ENCODE data around the gene SAP25. TPM values are rescaled to one million over a fixed set of nuclear protein-coding genes. Genes with fewer than 3 reads are reported as not detected.

The SAP25 gene
- polyA plus RNA-seq, 1 donor (not counting 4 experiments of a cell fraction or from before 2014, with no cell fraction given), result 0.16 TPM

DNA sequence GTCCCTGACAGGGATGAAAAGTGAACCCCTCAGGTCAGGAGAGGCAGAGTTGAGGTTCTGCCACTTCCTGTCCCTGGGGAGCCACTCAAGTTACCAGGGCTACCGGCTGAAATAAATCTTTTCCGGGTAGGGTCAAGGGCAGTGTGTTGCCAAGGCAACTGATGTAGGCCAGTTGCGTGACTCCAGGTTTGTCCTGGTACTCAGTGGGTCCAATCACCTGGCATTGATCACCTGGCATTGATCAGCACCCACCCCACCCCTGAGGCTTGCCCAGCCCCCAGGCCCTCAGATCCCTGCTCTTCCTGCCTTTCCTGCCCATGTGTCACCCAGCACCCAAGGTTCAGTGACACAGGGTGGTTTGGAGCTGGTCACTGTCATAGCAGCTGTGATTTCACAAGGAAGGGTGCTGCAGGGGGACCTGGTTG, 5.9 kb downstream of the SAP25 start:
- H2AFZ ChIP-seq (ENCODE audit: control insufficient read depth, low read length), result no peak overlapping the region
- H3K9me3 ChIP-seq (ENCODE audit: control insufficient read depth, low read depth, low read length), result no peaks in the 10 kb centered on the region
- no peak for FAIRE-seq

DNA sequence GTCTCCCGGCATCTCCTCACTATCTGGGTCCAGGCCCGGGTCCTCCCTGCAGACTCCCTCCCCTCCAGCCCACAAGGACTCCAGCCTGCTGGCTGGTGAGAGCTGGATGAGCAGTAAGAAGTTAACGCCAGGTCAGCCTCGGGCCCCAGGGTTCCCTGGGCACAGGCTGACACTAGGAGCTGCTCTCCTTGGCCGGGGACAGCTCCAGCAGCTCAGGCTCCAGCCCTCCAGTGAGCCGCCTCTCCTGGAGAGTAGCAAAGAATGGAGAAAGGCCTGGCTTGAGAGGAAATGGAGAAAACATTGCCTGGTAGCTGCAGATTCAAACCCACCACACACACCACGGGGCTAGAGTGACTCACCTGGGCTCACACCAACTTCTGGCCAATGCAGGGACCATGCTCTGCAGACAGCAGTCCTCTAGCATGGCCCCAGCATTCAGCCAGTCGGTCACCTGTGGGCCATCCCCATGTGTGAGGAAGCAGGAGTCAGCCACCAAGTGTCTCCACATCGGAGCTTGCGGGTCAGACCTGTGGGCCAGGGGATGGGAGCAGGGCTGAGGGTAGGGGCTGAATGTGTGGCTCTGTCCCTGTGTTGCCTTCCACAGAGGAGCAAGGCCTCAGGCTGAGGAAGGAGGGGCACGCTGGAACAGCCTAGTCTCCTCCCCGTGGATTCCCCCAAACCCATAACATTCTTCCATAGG, 6.5 kb downstream of the SAP25 start:
- peaks cover 23% of the 10 kb centered on the region for H3K27me3 ChIP-seq (ENCODE audit: control insufficient read depth, extremely low read depth, insufficient read depth, low read length)
- no peak for DNase-seq (ENCODE audit: low read depth, low spot score)
- no peaks in the 10 kb centered on the region for H3K9me3 ChIP-seq (ENCODE audit: control insufficient read depth, low read depth, low read length)
- H4K20me1 ChIP-seq (ENCODE audit: control insufficient read depth, extremely low read depth, insufficient read depth, low read length), result no peaks in the 10 kb centered on the region
- no peak for FAIRE-seq
- TF ChIP-seq EZH2 (IDR thresholded peaks at IDR 0.05; ENCODE audit: low read length), result no peak
- TF ChIP-seq, protein P1, sequence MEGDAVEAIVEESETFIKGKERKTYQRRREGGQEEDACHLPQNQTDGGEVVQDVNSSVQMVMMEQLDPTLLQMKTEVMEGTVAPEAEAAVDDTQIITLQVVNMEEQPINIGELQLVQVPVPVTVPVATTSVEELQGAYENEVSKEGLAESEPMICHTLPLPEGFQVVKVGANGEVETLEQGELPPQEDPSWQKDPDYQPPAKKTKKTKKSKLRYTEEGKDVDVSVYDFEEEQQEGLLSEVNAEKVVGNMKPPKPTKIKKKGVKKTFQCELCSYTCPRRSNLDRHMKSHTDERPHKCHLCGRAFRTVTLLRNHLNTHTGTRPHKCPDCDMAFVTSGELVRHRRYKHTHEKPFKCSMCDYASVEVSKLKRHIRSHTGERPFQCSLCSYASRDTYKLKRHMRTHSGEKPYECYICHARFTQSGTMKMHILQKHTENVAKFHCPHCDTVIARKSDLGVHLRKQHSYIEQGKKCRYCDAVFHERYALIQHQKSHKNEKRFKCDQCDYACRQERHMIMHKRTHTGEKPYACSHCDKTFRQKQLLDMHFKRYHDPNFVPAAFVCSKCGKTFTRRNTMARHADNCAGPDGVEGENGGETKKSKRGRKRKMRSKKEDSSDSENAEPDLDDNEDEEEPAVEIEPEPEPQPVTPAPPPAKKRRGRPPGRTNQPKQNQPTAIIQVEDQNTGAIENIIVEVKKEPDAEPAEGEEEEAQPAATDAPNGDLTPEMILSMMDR (optimal IDR thresholded peaks at IDR 0.05 in 1 of 3, IDR thresholded peaks at IDR 0.05 in 1 of 3, conservative IDR thresholded peaks at IDR 0.05 in 1 of 3; ENCODE audit: extremely low read depth in 1 of 3, insufficient read depth in 2 of 3, low read length in 3 of 3), result no peak
- H3K9ac ChIP-seq (ENCODE audit: control insufficient read depth, extremely low read depth, insufficient read depth, low read length), result no peak overlapping the region
- H3K27ac ChIP-seq (ENCODE audit: control insufficient read depth, insufficient read depth, low read length), result no peak overlapping the region
- no peaks in the 10 kb centered on the region for H3K79me2 ChIP-seq (ENCODE audit: control insufficient read depth, insufficient read depth, low read length)
- no peak overlapping the region for H3K4me2 ChIP-seq (ENCODE audit: control insufficient read depth, extremely low read depth, insufficient read depth, low read depth, low read length)
- no peak overlapping the region for H2AFZ ChIP-seq (ENCODE audit: control insufficient read depth, low read length)
- no peaks in the 10 kb centered on the region for H3K36me3 ChIP-seq (ENCODE audit: control insufficient read depth in 2 of 2, extremely low read depth in 1 of 2, insufficient read depth in 2 of 2, low read length in 2 of 2)
- H3K4me3 ChIP-seq (ENCODE audit: control insufficient read depth in 2 of 3, extremely low read depth in 1 of 3, insufficient read depth in 2 of 3, low read depth in 1 of 3, low read length in 3 of 3), result no peak overlapping the region
- H3K9me1 ChIP-seq (ENCODE audit: control insufficient read depth, extremely low read depth, insufficient read depth, low read length), result no peaks in the 10 kb centered on the region
- dilution Hi-C loops (cut with MboI; ENCODE audit: extremely low pct_ligation_motif_present, low sequenced_read_pairs), result no loop called here
- H3K4me1 ChIP-seq (ENCODE audit: control insufficient read depth, extremely low read depth, insufficient read depth, low read length), result peaks cover 3% of the 10 kb centered on the region

More for the DNA sequence above, 5.9 kb downstream of the SAP25 start:
- H3K9ac ChIP-seq (ENCODE audit: control insufficient read depth, extremely low read depth, insufficient read depth, low read length), result no peak overlapping the region
- H4K20me1 ChIP-seq (ENCODE audit: control insufficient read depth, extremely low read depth, insufficient read depth, low read length), result no peaks in the 10 kb centered on the region
- no peak overlapping the region for H3K27ac ChIP-seq (ENCODE audit: control insufficient read depth, insufficient read depth, low read length)
- peaks cover 23% of the 10 kb centered on the region for H3K27me3 ChIP-seq (ENCODE audit: control insufficient read depth, extremely low read depth, insufficient read depth, low read length)
- H3K36me3 ChIP-seq (ENCODE audit: control insufficient read depth in 2 of 2, extremely low read depth in 1 of 2, insufficient read depth in 2 of 2, low read length in 2 of 2), result peaks cover 0 to 2% of the 10 kb centered on the region in 2 experiments
- no peaks in the 10 kb centered on the region for H3K79me2 ChIP-seq (ENCODE audit: control insufficient read depth, insufficient read depth, low read length)
- no peaks in the 10 kb centered on the region for H3K9me1 ChIP-seq (ENCODE audit: control insufficient read depth, extremely low read depth, insufficient read depth, low read length)
- TF ChIP-seq EZH2 (IDR thresholded peaks at IDR 0.05; ENCODE audit: low read length), result no peak
- TF ChIP-seq, protein P1 (optimal IDR thresholded peaks at IDR 0.05 in 1 of 3, IDR thresholded peaks at IDR 0.05 in 1 of 3, conservative IDR thresholded peaks at IDR 0.05 in 1 of 3; ENCODE audit: extremely low read depth in 1 of 3, insufficient read depth in 2 of 3, low read length in 3 of 3), result no peak
- peaks cover 3% of the 10 kb centered on the region for H3K4me1 ChIP-seq (ENCODE audit: control insufficient read depth, extremely low read depth, insufficient read depth, low read length)
- no peak overlapping the region for H3K4me3 ChIP-seq (ENCODE audit: control insufficient read depth in 2 of 3, extremely low read depth in 1 of 3, insufficient read depth in 2 of 3, low read depth in 1 of 3, low read length in 3 of 3)
- dilution Hi-C loops (cut with MboI; ENCODE audit: extremely low pct_ligation_motif_present, low sequenced_read_pairs), result no loop called here
- no peak overlapping the region for H3K4me2 ChIP-seq (ENCODE audit: control insufficient read depth, extremely low read depth, insufficient read depth, low read depth, low read length)
- no peak for DNase-seq (ENCODE audit: low read depth, low spot score)
